Right atrium auricular region (tissue), 2 donors: ENCODE measurements around the gene YEATS4. TPM values are rescaled to one million over a fixed set of nuclear protein-coding genes. Genes with fewer than 3 reads are reported as not detected.

Experiments
- DNase-seq: peaks from one replicate; pipeline ENCODE4 v3.0.0-alpha.2; 2019; ENCODE audit warnings: low spot score
- H3K27ac ChIP-seq, 2 donors: fragments of 200-600 bp; sonication (generic); 1 replicate in 1 of 2; 2 replicates in 1 of 2; pipeline ENCODE4 v1.5.1; 2016 to 2019
- H3K27me3 ChIP-seq, 2 donors: fragments of 200-600 bp; sonication (generic); one replicate each; pipeline versions ENCODE4 v1.5.1 to v1.6.0; 2017 to 2019
- H3K36me3 ChIP-seq: fragments of 200-600 bp; sonication (generic); one replicate; pipeline ENCODE4 v1.5.1; 2016
- H3K4me1 ChIP-seq, 2 donors: fragments of 200-600 bp; sonication (generic); one replicate each; pipeline versions ENCODE4 v1.5.1 to v1.6.0; 2017 to 2019
- H3K4me3 ChIP-seq, 2 donors: fragments of 200-600 bp; sonication (generic); 1 replicate in 1 of 2; 2 replicates in 1 of 2; pipeline ENCODE4 v1.5.1; 2017 to 2019; ENCODE audit warnings: mild to moderate bottlenecking in 1 of 2, moderate library complexity in 1 of 2
- H3K9me3 ChIP-seq, 2 donors: fragments of 200-600 bp; sonication (generic); one replicate each; pipeline ENCODE4 v1.5.1; 2019
- CTCF ChIP-seq, 2 donors: fragments of 200-600 bp; sonication (generic); IDR thresholded peaks; one replicate each; pipeline ENCODE4 v1.5.1; 2019; ENCODE audit warnings: antibody characterized with exemption in 2 of 2
- total RNA-seq, 2 donors: library from RNA; depleted of rRNA; stranded (reverse); fragments of >200 nt; gene quantifications; one replicate each; pipeline ENCODE4 v1.1.0, GENCODE V29; 2016

The YEATS4 gene
- total RNA-seq, 2 donors from 2014 or later, result 8.5 to 12.9 TPM

GRCh38 chr12:69388371-69388770, 28.8 kb downstream of the YEATS4 start:
- H3K4me3 ChIP-seq, result no peak overlapping the region
- no peaks in the 10 kb centered on the region for H3K27me3 ChIP-seq
- H3K27ac ChIP-seq, result no peak overlapping the region
- no peaks in the 10 kb centered on the region for H3K4me1 ChIP-seq
- no peak for DNase-seq
- H3K9me3 ChIP-seq, result no peaks in the 10 kb centered on the region
- no peaks in the 10 kb centered on the region for H3K36me3 ChIP-seq
- peak in 1 of 2 donors; percentile 74 for TF ChIP-seq CTCF (IDR thresholded peaks at IDR 0.05)

- no peaks in the 10 kb centered on the region for H3K27me3 ChIP-seq
- no peaks in the 10 kb centered on the region for H3K4me1 ChIP-seq
- H3K36me3 ChIP-seq, result no peaks in the 10 kb centered on the region
- H3K27ac ChIP-seq, result no peak overlapping the region
- no peak for DNase-seq
- H3K9me3 ChIP-seq, result no peaks in the 10 kb centered on the region
- TF ChIP-seq CTCF (IDR thresholded peaks at IDR 0.05), result no peak
- H3K4me3 ChIP-seq, result no peak overlapping the region
Observed at GRCh38 chr12:69389831-69390230, 30.3 kb downstream of the YEATS4 start.

GRCh38 chr12:69392179-69392928, 32.8 kb downstream of the YEATS4 start:
- no peak for DNase-seq
- H3K9me3 ChIP-seq, result peaks cover 0 to 3% of the 10 kb centered on the region in 2 donors
- H3K27ac ChIP-seq, result no peak overlapping the region
- TF ChIP-seq CTCF (IDR thresholded peaks at IDR 0.05), result no peak
- no peak overlapping the region for H3K4me3 ChIP-seq
- no peaks in the 10 kb centered on the region for H3K27me3 ChIP-seq
- H3K36me3 ChIP-seq, result no peaks in the 10 kb centered on the region
- H3K4me1 ChIP-seq, result no peaks in the 10 kb centered on the region

- no peak for TF ChIP-seq CTCF (IDR thresholded peaks at IDR 0.05)
- Histone ChIP-seq H3K27ac (no peak overlapping the region), H3K9me3 (peaks cover 0 to 3% of the 10 kb centered on the region in 2 donors), H3K27me3 (no peaks in the 10 kb centered on the region), H3K4me1 (no peaks in the 10 kb centered on the region), H3K36me3 (no peaks in the 10 kb centered on the region), H3K4me3 (no peak overlapping the region)
- no peak for DNase-seq
Observed at GRCh38 chr12:69396041-69396440, 36.5 kb downstream of the YEATS4 start.

GRCh38 chr12:69396963-69397362, 37.4 kb downstream of the YEATS4 start:
- Histone ChIP-seq H3K4me3 (no peak overlapping the region), H3K4me1 (no peaks in the 10 kb centered on the region), H3K27me3 (no peaks in the 10 kb centered on the region), H3K27ac (no peak overlapping the region), H3K9me3 (peaks cover 0 to 3% of the 10 kb centered on the region in 2 donors), H3K36me3 (no peaks in the 10 kb centered on the region)
- no peak for TF ChIP-seq CTCF (IDR thresholded peaks at IDR 0.05)
- DNase-seq, result no peak

GRCh38 chr12:69397978-69398377, 38.4 kb downstream of the YEATS4 start:
- no peak for DNase-seq
- peaks cover 0 to 3% of the 10 kb centered on the region in 2 donors for H3K9me3 ChIP-seq
- no peak overlapping the region for H3K4me3 ChIP-seq
- no peak overlapping the region for H3K27ac ChIP-seq
- no peaks in the 10 kb centered on the region for H3K27me3 ChIP-seq
- H3K36me3 ChIP-seq, result no peaks in the 10 kb centered on the region
- no peaks in the 10 kb centered on the region for H3K4me1 ChIP-seq
- TF ChIP-seq CTCF (IDR thresholded peaks at IDR 0.05), result no peak
